Measurements from ENCODE around the gene RASSF7.
"Not testable (repeated sequence)": the region's sequence is repeated elsewhere in the genome, so short reads cannot be mapped to it uniquely, and the experiment has no call there.

The RASSF7 gene

DNA sequence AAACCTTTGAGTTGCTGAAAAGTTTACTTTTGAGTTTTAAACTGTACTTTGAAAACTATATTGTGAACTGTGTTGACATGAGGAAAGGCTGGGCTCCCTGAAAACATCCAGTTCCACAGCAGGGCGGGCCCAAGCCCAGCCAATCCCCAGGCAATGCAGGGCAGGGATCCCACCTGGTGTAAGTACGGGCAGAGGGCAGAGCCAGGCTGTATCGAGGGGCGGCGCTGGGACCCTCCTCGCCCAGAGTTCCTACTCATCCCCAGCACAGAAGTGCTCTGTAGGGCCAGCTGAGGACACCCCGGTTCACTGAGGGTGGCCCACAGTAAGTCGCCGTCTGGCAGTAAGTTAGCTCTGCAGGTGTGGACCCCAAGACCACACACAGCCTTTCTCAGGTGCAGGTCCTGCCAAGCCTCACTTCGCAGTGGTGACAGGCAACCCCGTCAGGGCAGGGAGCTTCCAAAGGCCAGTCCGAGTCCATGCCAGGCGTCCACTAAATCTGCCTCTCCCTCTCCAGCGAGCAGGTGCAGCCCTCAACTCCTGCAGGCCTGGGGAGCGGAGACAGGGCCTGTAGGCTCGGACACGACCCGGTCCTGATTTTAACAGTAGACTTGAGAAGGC, 6.3 kb downstream of the RASSF7 start:
- DNase-seq (ENCODE audit: low spot score): no peak

DNA sequence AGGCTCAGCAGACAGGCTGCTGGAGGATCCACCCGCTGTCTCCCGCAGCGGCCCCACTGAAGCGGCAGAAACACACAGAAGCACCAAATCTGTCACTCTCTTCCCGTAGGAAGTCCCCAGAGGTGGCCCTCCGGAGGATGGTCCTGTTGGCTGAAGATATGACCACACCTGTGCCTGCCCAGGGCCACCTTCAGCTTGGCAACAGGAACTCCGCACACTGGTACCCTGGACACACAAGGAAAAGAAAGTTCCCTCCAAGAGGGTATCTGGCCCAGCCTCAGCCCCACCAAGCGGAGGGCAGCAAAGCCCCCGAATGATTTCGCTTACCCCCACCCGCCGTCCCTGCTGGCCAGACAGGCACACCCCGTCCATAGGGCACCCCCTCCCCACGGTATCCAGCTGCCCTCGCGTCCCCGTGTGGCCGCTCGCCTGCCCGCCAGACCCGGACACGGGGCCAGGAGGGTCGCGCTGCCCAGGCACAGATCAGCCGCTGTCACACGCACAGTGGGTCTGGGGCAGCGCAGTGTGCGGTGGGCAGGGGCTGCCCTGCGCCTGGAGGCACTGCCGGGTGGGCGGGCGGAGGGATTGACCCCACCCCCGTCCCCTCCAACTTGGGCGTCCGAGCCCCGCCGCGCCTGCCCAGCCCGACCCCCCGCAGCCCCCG, 7.0 kb downstream of the RASSF7 start:
- no peak for DNase-seq (ENCODE audit: low spot score)

- DNase-seq (ENCODE audit: low spot score): peak; percentile 98
Measured at GRCh38 chr11:568306-569157, 7.8 kb downstream of the RASSF7 start.

DNA sequence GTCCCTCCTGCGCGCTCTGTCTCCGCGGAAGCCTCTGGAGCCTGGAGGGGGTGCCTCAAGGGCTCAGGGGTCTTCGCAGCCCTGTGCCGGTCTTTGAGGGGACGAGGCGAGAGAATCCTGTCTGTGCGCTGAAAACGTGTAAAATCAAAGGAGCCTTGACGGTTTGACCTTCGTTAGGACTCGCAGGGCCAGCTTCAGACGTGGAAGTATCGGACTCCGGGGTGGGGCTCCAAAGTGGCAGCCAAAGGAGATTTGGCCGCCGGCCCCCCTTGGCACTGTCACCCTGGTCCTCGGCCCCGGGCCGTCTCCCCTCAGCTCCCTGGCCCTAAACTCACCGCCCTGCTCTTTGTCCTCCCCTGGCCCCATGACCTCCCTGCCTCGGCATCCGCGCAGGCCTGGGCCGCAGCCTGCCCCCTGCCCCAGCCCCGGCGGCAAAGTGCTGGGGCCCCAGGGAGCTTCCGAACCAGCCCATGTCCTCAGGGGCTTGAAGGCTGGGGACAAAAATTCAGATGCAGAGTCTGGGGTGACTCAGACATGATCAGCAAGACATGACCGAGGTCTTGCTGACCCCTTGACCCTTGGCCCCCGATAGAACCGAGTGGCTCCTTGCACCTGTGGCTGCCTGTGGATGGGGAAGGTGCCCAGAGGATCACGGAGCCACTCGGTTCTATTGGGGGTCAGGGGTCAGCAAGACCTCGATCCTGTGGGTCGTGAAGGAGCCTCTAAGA, 8.6 kb downstream of the RASSF7 start:
- no peak for DNase-seq (ENCODE audit: low spot score)

GRCh38 chr11:571802-572185, 11.0 kb downstream of the RASSF7 start:
- DNase-seq (ENCODE audit: low spot score): no peak

- DNase-seq (ENCODE audit: low spot score): no peak
Measured at GRCh38 chr11:573146-573759, 12.5 kb downstream of the RASSF7 start.

DNA sequence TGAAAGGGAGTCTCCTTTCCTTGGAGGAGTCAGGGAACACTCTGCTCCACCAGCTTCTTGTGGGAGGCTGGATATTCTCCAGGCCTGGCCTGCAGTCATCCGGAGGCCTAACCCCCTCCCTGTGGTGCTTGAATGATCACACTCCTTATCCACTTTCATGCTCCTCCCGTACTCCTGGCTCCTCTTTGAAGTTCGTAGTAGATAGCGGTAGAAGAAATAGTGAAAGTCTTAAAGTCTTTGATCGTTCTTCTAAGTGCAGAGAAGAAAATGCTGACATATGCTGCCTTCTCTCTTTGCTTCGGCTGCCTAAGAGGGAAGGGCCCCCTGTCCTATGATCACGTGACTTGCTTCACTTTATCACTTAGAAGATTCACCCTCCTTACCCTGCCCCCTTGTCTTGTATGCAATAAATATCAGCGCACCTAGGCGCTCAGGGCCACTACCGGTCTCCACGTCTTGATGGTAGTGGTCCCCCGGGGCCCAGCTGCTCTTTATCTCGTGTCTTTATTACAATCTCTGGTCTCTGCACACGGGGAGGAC, 13.3 kb downstream of the RASSF7 start:
- DNase-seq (ENCODE audit: low spot score): not testable (repeated sequence)

DNA sequence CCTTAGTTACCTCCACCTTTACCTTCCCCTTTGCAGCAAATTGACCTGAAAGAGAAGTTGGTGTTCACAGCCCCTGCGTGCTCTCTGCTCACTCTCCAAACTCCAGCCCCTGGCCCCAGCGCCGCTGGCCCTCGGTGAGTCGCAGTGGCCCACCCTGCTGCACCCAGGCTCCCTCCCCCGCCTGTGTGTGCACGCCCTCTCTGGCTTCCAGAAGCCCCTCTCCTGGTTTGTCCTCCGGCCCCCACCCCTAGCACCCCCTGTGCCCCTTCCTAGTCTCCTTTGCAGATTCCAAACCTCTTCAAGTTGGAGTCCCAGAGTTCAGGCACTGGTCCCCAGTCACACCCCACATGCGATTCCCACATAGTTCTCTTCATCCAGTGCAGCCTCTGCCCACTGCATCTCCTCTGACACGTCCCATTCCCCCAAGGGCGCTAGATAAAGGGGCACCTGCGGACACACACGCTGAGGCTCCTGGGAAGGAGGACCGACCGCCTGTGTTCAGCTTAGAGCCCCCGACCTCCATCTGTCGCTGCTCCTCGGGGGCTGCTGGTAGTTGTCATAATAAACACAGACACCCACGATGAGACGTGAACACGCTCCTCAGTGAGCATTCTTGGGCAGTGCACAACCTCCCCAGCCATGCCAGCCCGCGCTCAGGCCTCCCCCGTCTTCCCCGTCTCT, 14.0 kb downstream of the RASSF7 start:
- DNase-seq (ENCODE audit: low spot score): no peak

DNA sequence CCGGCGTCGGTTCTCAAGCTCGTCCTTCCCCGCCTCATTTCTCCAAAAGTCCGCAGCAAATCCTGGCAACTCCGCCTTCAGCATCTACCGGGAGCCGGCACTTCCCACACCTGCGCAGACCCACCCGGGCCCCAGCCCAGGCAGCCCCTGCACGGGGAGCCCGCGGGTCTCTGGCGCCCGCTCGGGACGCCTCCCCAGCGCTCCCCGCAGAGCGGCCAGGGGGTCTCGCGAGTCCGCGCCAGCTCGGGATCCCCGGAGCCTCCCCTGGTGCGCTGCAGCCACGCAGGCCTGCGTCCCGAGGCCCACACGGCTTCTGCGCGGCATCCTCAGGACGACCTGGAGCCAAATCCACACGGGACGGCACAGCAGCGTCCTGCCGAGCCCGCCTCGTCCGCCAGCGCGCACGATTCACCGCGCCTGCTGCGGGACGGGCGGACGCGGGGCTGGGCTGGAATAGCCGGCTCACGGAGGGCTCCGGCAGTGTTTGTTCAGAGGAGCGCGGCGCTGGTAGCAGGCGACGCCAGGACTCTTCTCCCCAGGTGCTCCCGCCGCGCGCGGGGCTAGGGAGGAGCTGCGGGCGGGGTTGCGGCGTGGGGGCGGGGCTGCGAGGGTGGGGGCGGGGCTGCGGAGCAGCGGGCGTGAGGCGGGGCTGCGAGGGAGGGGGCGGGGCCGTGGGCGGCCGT, 14.7 kb downstream of the RASSF7 start:
- no peak for DNase-seq (ENCODE audit: low spot score)

- peak; percentile 99 for DNase-seq (ENCODE audit: low spot score)
Measured at GRCh38 chr11:575996-576768, 15.4 kb downstream of the RASSF7 start, which contains the start of gene PHRF1. PHRF1 (plus strand) TSS chr11:576470; CDS start chr11:581513, 5,043 bp downstream.

DNA sequence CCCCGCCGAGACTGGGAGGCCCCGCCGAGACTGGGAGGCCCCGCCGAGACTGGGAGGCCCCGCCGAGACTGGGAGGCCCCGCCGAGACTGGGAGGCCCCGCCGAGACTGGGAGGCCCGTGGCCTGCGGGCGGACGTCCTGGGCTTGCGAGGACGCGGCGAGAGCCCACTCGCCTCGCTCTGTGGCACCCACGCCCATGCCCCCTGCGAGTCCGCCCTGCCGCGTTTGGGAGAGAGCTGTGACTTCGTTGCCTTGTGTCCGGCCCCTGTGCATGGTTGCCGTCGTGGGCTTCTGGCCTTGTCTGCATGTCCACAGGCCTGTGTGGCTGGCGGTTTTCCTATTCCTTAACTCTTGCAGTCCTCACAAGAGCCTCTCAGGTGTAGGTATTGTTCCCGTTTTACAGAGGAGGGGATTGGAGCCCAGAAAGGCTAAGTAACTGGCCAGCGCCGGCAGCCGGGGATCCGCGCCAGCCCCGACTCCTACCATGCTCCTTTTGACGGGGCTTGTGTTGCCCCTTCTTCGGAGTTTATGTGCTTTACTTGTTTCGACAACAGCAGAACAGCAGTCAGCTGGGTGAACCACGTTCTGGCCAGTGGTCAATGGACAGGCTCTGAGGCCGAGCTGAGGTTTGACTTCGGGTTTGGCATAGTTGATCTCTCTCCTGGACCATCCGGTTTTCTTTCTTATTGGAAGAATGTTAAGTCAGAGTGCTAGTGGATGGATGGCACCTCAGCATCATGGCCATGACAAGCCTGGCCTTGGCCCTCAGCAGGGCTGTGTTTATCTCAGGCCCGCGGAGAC, 16.2 kb downstream of the RASSF7 start:
- no peak for DNase-seq (ENCODE audit: low spot score)

DNA sequence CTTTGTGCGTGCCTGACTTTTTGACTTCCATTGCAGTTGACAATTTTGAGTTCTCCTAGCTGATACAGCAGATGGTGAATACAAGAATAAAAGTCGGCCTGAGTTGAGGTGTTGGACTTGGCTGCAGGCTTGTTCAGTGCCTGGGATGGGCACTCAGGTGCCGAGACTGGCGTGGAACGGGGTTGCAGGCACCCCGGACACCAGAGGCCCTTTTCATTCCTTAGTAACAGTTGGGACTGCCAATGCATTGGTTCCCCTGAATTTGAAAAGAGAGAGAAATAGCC, 16.8 kb downstream of the RASSF7 start:
- no peak for DNase-seq (ENCODE audit: low spot score)

GRCh38 chr11:578276-579035, 17.7 kb downstream of the RASSF7 start:
- DNase-seq (ENCODE audit: low spot score): no peak

DNA sequence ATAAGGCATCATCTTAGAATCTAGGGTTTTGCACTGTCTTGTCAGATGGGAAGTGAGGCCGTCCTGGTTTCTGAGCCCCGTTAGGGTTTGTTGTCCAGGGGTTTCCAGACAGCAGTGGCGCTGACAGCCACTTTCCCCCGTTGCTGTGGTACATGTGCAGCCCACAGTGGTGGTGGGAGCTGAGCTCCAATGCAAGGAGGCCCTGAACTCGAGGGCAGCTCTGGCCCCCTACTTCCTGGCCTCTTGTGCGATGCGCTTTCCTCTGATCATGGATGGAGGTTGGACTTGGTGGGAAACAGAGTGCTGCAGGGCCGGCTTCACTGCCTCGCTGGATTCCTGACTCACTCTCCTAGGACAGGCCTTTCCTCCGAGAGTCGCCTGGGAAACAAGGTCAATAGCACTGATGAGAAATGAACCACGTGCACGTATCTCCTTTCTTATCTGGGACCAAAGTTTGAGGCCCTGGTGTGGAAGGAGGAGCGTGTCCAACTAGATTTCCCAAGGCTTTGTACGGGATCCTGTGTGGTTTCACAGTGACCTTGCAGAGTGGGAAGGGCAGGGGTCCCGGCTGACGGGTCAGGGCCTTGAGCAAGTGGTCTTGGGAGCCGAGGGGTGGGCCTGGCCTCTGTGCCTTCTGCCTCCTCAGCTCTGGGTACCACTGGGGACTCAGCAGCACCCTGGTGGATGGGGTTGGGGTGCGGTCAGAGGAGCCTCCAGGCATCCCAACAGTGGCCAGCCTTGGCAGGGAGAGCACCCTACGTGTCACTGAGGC, 19.2 kb downstream of the RASSF7 start:
- DNase-seq (ENCODE audit: low spot score): no peak

GRCh38 chr11:581342-581741, 20.6 kb downstream of the RASSF7 start:
- DNase-seq (ENCODE audit: low spot score): no peak

DNA sequence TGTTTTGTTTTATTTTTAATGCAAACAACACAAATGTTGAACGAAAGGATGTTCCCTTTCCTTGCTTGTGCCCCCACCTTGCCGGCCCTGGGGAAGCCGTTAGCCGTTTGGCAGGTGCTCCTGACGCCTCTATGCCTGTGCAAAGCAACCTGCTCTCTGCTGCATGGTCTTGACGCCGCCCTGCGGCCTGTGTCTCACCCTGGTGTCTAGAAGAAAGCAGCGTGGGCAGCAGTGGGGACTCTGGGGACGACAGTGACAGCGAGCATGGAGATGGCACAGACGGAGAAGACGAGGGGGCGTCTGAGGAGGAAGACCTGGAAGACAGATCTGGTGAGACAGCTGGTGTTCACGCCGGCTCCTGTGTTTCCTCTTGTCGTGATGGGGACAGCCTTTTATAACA, 21.0 kb downstream of the RASSF7 start:
- DNase-seq (ENCODE audit: low spot score): no peak

DNA sequence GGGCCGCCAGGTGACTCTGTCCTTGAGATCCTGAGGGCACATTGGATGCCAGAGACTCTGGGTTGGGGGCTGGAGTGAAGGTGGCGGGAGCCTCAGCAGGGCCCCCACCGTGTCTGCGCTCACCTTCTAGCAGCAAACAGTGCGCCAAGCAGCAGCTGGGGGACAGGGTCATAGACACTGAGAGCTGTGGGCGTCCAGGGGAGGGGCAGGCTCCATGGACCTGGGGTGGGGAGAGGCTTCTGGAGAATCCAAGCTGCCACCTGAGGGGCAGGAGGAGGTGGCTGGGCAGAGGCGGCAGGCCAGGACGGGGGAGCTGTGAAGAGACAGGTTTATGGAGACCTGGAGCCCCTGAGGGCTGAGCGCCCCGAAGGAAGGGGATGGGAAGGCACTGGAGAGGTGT, 23.5 kb downstream of the RASSF7 start:
- no peak for DNase-seq (ENCODE audit: low spot score)

All from iPS-NIHi11 (cell line).